Adrenal gland (tissue), 5 donors: ENCODE results near the gene THAP4.
"Not testable (repeated sequence)": the region's sequence is repeated elsewhere in the genome, so short reads cannot be mapped to it uniquely, and the experiment has no call there.

Experiments
- CTCF ChIP-seq, 6 experiments: fragments of 450-650 bp in 4 of 6; fragments of 200-600 bp in 2 of 6; sonication (generic) in 1 of 6; IDR thresholded peaks; 1 replicate in 5 of 6; 2 replicates in 1 of 6; pipeline versions ENCODE4 v1.5.1 to v1.8.0; 2016 to 2021; ENCODE audit warnings: antibody characterized with exemption in 6 of 6, mild to moderate bottlenecking in 2 of 6, moderate library complexity in 1 of 6
- POLR2A ChIP-seq, 2 donors: fragments of 450-650 bp; IDR thresholded peaks; one replicate each; pipeline ENCODE4 v1.6.1; 2017; ENCODE audit warnings: antibody characterized with exemption in 2 of 2, mild to moderate bottlenecking in 2 of 2, moderate library complexity in 1 of 2
- donor health status: DM: no; HTN: no; CAD: no.

- TF ChIP-seq CTCF, POLR2A (IDR thresholded peaks at IDR 0.05): not testable (repeated sequence)
Measured at GRCh38 chr2:241589863-241590262, 47.1 kb downstream of the THAP4 start.
